BLaER1 (cell line): ENCODE measurements around the gene SSB.
"Not testable (repeated sequence)": the region's sequence is repeated elsewhere in the genome, so short reads cannot be mapped to it uniquely, and the experiment has no call there.

Source experiments
- H3K27ac ChIP-seq: shearing (Covaris generic); formaldehyde crosslinking; 2 replicates; pipeline ENCODE4 v1.8.1; 2022
- H3K27me3 ChIP-seq: shearing (Covaris generic); formaldehyde crosslinking; 2 replicates; pipeline ENCODE4 v1.8.1; 2022
- H3K36me3 ChIP-seq: shearing (Covaris generic); formaldehyde crosslinking; 2 replicates; pipeline ENCODE4 v1.8.1; 2022
- H3K4me1 ChIP-seq: shearing (Covaris generic); formaldehyde crosslinking; 2 replicates; pipeline ENCODE4 v1.8.1; 2022
- H3K4me2 ChIP-seq: shearing (Covaris generic); formaldehyde crosslinking; 2 replicates; pipeline ENCODE4 v1.8.1; 2022
- H3K4me3 ChIP-seq: shearing (Covaris generic); formaldehyde crosslinking; 2 replicates; pipeline ENCODE4 v1.8.1; 2022
- H3K9ac ChIP-seq: shearing (Covaris generic); formaldehyde crosslinking; 2 replicates; pipeline ENCODE4 v1.8.1; 2022
- H3K9me3 ChIP-seq: shearing (Covaris generic); formaldehyde crosslinking; 2 replicates; pipeline ENCODE4 v1.8.1; 2022
- H4K20me1 ChIP-seq: shearing (Covaris generic); formaldehyde crosslinking; 2 replicates; pipeline ENCODE4 v1.8.1; 2022
- Cebpa-rat ChIP-seq: shearing (Covaris generic); IDR thresholded peaks from 2 replicates; pipeline ENCODE4 v1.8.1; 2022

Gene SSB

GRCh38 chr2:169853041-169853668 lies 54.5 kb downstream of the SSB start:
- Histone ChIP-seq H3K9ac (no peak overlapping the region), H3K36me3 (peaks cover 28% of the 10 kb centered on the region), H3K4me2 (no peak overlapping the region), H3K4me1 (no peaks in the 10 kb centered on the region), H3K9me3 (peaks cover 65% of the 10 kb centered on the region), H4K20me1 (no peaks in the 10 kb centered on the region), H3K4me3 (no peak overlapping the region), H3K27me3 (no peaks in the 10 kb centered on the region), H3K27ac (no peak overlapping the region)
- no peak for TF ChIP-seq Cebpa-rat

DNA sequence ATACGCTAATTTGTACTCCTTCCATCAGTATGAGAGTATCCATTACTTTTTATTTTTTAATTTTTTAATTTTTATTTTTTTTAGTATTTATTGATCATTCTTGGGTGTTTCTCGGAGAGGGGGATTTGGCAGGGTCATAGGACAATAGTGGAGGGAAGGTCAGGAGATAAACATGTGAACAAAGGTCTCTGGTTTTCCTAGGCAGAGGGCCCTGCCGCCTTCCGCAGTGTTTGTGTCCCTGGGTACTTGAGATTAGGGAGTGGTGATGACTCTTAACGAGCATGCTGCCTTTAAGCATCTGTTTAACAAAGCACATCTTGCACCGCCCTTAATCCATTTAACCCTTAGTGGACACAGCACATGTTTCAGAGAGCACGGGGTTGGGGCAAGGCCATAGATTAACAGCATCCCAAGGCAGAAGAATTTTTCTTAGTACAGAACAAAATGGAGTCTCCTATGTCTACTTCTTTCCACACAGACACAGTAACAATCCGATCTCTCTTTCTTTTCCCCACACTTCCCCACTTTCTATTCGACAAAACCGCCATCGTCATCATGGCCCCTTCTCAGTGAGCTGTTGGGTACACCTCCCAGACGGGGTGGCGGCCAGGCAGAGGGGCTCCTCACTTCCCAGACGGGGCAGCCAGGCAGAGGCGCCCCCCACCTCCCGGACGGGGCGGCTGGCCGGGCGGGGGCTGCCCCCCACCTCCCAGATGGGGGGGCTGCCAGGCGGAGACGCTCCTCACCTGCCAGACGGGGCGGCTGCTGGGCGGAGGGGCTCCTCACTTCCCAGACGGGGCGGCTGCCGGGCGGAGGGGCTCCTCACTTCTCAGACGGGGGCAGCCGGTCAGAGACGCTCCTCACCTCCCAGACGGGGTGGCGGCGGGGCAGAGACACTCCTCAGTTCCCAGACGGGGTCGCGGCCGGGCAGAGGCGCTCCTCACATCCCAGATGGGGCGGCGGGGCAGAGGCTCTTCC lies 56.9 kb downstream of the SSB start:
- not testable (repeated sequence) for H3K4me3 ChIP-seq, H3K4me2 ChIP-seq, H3K4me1 ChIP-seq, H3K27me3 ChIP-seq, H3K27ac ChIP-seq, H4K20me1 ChIP-seq, H3K9ac ChIP-seq
- peaks cover 13% of the 10 kb centered on the region for H3K36me3 ChIP-seq
- peaks cover 60% of the 10 kb centered on the region for H3K9me3 ChIP-seq

GRCh38 chr2:169859423-169859822 lies 60.8 kb downstream of the SSB start:
- Histone ChIP-seq H3K9me3 (peaks cover 67% of the 10 kb centered on the region), H3K4me3 (no peak overlapping the region), H3K27me3 (no peaks in the 10 kb centered on the region), H3K4me2 (no peak overlapping the region), H3K4me1 (no peaks in the 10 kb centered on the region), H3K9ac (no peak overlapping the region), H4K20me1 (peaks cover 9% of the 10 kb centered on the region; the same call in 1 of the 2 replicates), H3K36me3 (peaks cover 14% of the 10 kb centered on the region), H3K27ac (no peak overlapping the region)
- no peak for TF ChIP-seq Cebpa-rat

- Histone ChIP-seq H3K4me2 (no peak overlapping the region), H3K27ac (no peak overlapping the region), H3K9me3 (peaks cover 64% of the 10 kb centered on the region), H3K9ac (no peak overlapping the region), H4K20me1 (peaks cover 9% of the 10 kb centered on the region; the same call in 1 of the 2 replicates), H3K4me1 (no peaks in the 10 kb centered on the region), H3K36me3 (peaks cover 14% of the 10 kb centered on the region), H3K4me3 (no peak overlapping the region), H3K27me3 (no peaks in the 10 kb centered on the region)
- no peak for TF ChIP-seq Cebpa-rat
Observed at GRCh38 chr2:169860149-169860548, 61.5 kb downstream of the SSB start.
